ENCODE data around the gene SYF2. TPM values are rescaled to one million over a fixed set of nuclear protein-coding genes. Genes with fewer than 3 reads are reported as not detected.

SYF2 gene
- total RNA-seq, 1 donor from 2014 or later = 80.7 TPM

- peak; percentile 16 for DNase-seq (ENCODE audit: low read depth)
- Histone ChIP-seq H3K36me3 (ENCODE audit: control insufficient read depth, insufficient read depth, low read length) (no peaks in the 10 kb centered on the region), H3K4me3 (ENCODE audit: low read depth, low read length) (no peak overlapping the region), H3K27me3 (ENCODE audit: control insufficient read depth, insufficient read depth, low read length) (peaks cover 43% of the 10 kb centered on the region)
- no peak for TF ChIP-seq CTCF (IDR thresholded peaks at IDR 0.05; ENCODE audit: insufficient read depth, low read length, poor library complexity, severe bottlenecking)
These were observed 34.2 kb downstream of the SYF2 start for GRCh38 chr1:25197982-25198662.

- Histone ChIP-seq H3K27me3 (ENCODE audit: control insufficient read depth, insufficient read depth, low read length) (peaks cover 47% of the 10 kb centered on the region), H3K36me3 (ENCODE audit: control insufficient read depth, insufficient read depth, low read length) (no peaks in the 10 kb centered on the region), H3K4me3 (ENCODE audit: low read depth, low read length) (no peak overlapping the region)
- no peak for TF ChIP-seq CTCF (IDR thresholded peaks at IDR 0.05; ENCODE audit: insufficient read depth, low read length, poor library complexity, severe bottlenecking)
- DNase-seq (ENCODE audit: low read depth) = no peak
These were observed 34.9 kb downstream of the SYF2 start for GRCh38 chr1:25197235-25197975.

- DNase-seq (ENCODE audit: low read depth) = no peak
- Histone ChIP-seq H3K36me3 (ENCODE audit: control insufficient read depth, insufficient read depth, low read length) (no peaks in the 10 kb centered on the region), H3K27me3 (ENCODE audit: control insufficient read depth, insufficient read depth, low read length) (peaks cover 46% of the 10 kb centered on the region), H3K4me3 (ENCODE audit: low read depth, low read length) (no peak overlapping the region)
- TF ChIP-seq CTCF (IDR thresholded peaks at IDR 0.05; ENCODE audit: insufficient read depth, low read length, poor library complexity, severe bottlenecking) = no peak
These were observed 35.5 kb downstream of the SYF2 start for GRCh38 chr1:25196830-25197229.

- no peak for TF ChIP-seq CTCF (IDR thresholded peaks at IDR 0.05; ENCODE audit: insufficient read depth, low read length, poor library complexity, severe bottlenecking)
- no peak for DNase-seq (ENCODE audit: low read depth)
- Histone ChIP-seq H3K27me3 (ENCODE audit: control insufficient read depth, insufficient read depth, low read length) (peaks cover 37% of the 10 kb centered on the region), H3K4me3 (ENCODE audit: low read depth, low read length) (no peak overlapping the region), H3K36me3 (ENCODE audit: control insufficient read depth, insufficient read depth, low read length) (no peaks in the 10 kb centered on the region)
These were observed 36.5 kb downstream of the SYF2 start for GRCh38 chr1:25195835-25196234.

- no peaks in the 10 kb centered on the region for H3K36me3 ChIP-seq (ENCODE audit: control insufficient read depth, insufficient read depth, low read length)
- H3K27me3 ChIP-seq (ENCODE audit: control insufficient read depth, insufficient read depth, low read length) = peaks cover 28% of the 10 kb centered on the region
- H3K4me3 ChIP-seq (ENCODE audit: low read depth, low read length) = no peak overlapping the region
- no peak for TF ChIP-seq CTCF (IDR thresholded peaks at IDR 0.05; ENCODE audit: insufficient read depth, low read length, poor library complexity, severe bottlenecking)
- no peak for DNase-seq (ENCODE audit: low read depth)
These were observed 37.7 kb downstream of the SYF2 start for GRCh38 chr1:25194572-25195020.

All from kidney epithelial cell (primary cell).